Thyroid gland (tissue), 4 donors: ENCODE data around the gene DENND1B. TPM values are rescaled to one million over a fixed set of nuclear protein-coding genes. Genes with fewer than 3 reads are reported as not detected.

Experiments used
- DNase-seq, 2 donors: peaks; one replicate each; pipeline ENCODE4 v3.0.0-alpha.2; 2019
- H3K27ac ChIP-seq, 3 donors: fragments of 200-600 bp; sonication (generic); 1 replicate in 2 of 3; 2 replicates in 1 of 3; pipeline ENCODE4 v1.5.1; 2016 to 2019; ENCODE audit warnings: mild to moderate bottlenecking in 1 of 3, moderate library complexity in 1 of 3
- H3K27me3 ChIP-seq: fragments of 200-600 bp; sonication (generic); one replicate; pipeline ENCODE4 v1.5.1; 2019
- H3K36me3 ChIP-seq, 2 donors: fragments of 200-600 bp; sonication (generic); one replicate each; pipeline ENCODE4 v1.5.1; 2016 to 2019
- H3K4me1 ChIP-seq, 2 donors: fragments of 200-600 bp; sonication (generic); one replicate each; pipeline ENCODE4 v1.5.1; 2017 to 2019
- H3K4me3 ChIP-seq, 3 donors: fragments of 200-600 bp; sonication (generic); replicated peaks in 1 of 3; 1 replicate in 2 of 3; 2 replicates in 1 of 3; pipeline ENCODE4 v1.5.1; 2016; ENCODE audit warnings: mild to moderate bottlenecking in 1 of 3
- H3K9me3 ChIP-seq: fragments of 200-600 bp; sonication (generic); one replicate; pipeline ENCODE4 v1.5.1; 2017
- CTCF ChIP-seq, 6 experiments: fragments of 200-600 bp in 3 of 6; fragments of 450-650 bp in 3 of 6; sonication (generic) in 3 of 6; IDR thresholded peaks; one replicate each; pipeline ENCODE4 v1.5.1; 2016 to 2019; ENCODE audit warnings: antibody characterized with exemption in 6 of 6, mild to moderate bottlenecking in 2 of 6, inconsistent platforms in 1 of 6, moderate library complexity in 1 of 6
- POLR2A ChIP-seq, 2 donors: fragments of 450-650 bp; IDR thresholded peaks; one replicate each; pipeline ENCODE4 v1.6.1; 2017; ENCODE audit warnings: antibody characterized with exemption in 2 of 2, mild to moderate bottlenecking in 2 of 2, moderate library complexity in 1 of 2
- WGBS, 2 donors: methylation state at CpG; one replicate each; pipeline ENCODE4 v1.1.5; 2017; 5-methylcytosine and 5-hydroxymethylcytosine counted together
- intact Hi-C: fragments of 100-400 bp; cut with DNase I; formaldehyde crosslinking; loops from one replicate; pipeline ENCODE4 v1.15.1; 2023
- total RNA-seq, 4 donors: library from RNA; depleted of rRNA; stranded (reverse); fragments of >200 nt; gene quantifications; one replicate each; pipeline ENCODE4 v1.2.3, GENCODE V29; 2016

DENND1B gene
- total RNA-seq, 4 donors from 2014 or later = 17.5 to 32.3 (median 27.8) TPM

- Histone ChIP-seq H3K27me3 (no peaks in the 10 kb centered on the region), H3K4me3 (no peak overlapping the region), H3K27ac (no peak overlapping the region), H3K36me3 (no peaks in the 10 kb centered on the region), H3K4me1 (peaks cover 7 to 9% of the 10 kb centered on the region in 2 donors), H3K9me3 (no peaks in the 10 kb centered on the region)
- 86 to 90% methylated on average over 4 of the region's 4 CpGs for WGBS, 2 donors
- no peak for DNase-seq
- intact Hi-C loops = no loop called here
- TF ChIP-seq CTCF (IDR thresholded peaks at IDR 0.05) (no peak), POLR2A (IDR thresholded peaks at IDR 0.05) (no peak)
Observed at GRCh38 chr1:197778366-197778945, 3.2 kb upstream of the DENND1B start.

DNA sequence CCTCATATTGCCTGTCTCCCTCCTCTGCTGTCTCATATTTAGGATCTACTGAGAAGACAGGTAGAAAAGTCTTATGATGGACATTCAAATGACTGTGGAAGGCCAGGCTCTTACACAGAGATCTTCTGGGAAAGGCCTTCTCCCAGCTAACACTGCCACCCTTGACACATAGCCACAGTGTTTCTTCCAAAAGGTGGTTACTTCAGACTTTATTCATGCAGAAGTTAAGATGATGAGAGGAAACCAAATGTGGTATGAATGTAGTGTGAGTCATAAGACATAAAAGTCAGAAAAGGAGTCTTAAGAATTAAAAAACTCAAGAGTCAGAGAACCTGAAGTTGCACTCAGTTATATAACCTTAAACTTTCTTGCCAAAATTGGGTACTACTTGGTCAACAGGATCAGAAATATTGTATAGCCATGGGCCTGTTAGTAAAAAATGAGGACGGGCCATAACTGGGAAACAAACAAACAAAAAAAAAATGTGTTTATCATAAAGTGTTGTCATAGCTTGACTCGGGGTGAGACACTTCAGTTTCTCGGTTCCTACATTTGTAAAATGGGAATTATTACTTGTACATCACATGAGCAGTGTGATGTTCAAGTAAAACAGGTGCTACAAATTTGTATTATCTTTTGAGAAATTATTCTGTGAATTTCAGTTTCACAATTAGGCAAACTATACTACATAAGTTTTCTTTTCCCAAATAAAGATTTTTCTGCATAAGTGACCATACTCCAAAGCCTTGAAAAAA is 1.2 kb upstream of the DENND1B start:
- H3K4me1 ChIP-seq = peaks cover 9 to 12% of the 10 kb centered on the region in 2 donors
- no peak for TF ChIP-seq POLR2A (IDR thresholded peaks at IDR 0.05)
- TF ChIP-seq CTCF (IDR thresholded peaks at IDR 0.05) = no peak
- no peak overlapping the region for H3K4me3 ChIP-seq
- H3K27ac ChIP-seq = peak overlapping the region; percentile 84 to 94 (median 92)
- H3K27me3 ChIP-seq = no peaks in the 10 kb centered on the region
- H3K36me3 ChIP-seq = no peaks in the 10 kb centered on the region
- intact Hi-C loops = no loop called here
- WGBS, 2 donors = 82 to 89% methylated on average over 3 of the region's 3 CpGs
- DNase-seq = no peak
- H3K9me3 ChIP-seq = no peaks in the 10 kb centered on the region

GRCh38 chr1:197774466-197775281 is 606 bp downstream of the DENND1B start:
- Histone ChIP-seq H3K27me3 (no peaks in the 10 kb centered on the region), H3K4me1 (peaks cover 9 to 12% of the 10 kb centered on the region in 2 donors), H3K36me3 (no peaks in the 10 kb centered on the region), H3K27ac (peak overlapping the region; percentile 84 to 94 (median 92)), H3K9me3 (no peaks in the 10 kb centered on the region), H3K4me3 (peak overlapping the region; percentile 45 to 69 (median 49))
- intact Hi-C loops = no loop called here
- DNase-seq = peak; percentile 63
- 1 to 2% methylated on average over 17 to 25 of the region's 71 CpGs for WGBS, 2 donors
- no peak for TF ChIP-seq CTCF (IDR thresholded peaks at IDR 0.05)
- no peak for TF ChIP-seq POLR2A (IDR thresholded peaks at IDR 0.05)

GRCh38 chr1:197773856-197774255 is 1.4 kb downstream of the DENND1B start:
- Histone ChIP-seq H3K4me3 (peak overlapping the region in 2 of 3 donors; percentile 49 to 69), H3K9me3 (no peaks in the 10 kb centered on the region), H3K27me3 (no peaks in the 10 kb centered on the region), H3K27ac (peak overlapping the region in 1 of 3 donors; percentile 92), H3K4me1 (peaks cover 9 to 12% of the 10 kb centered on the region in 2 donors), H3K36me3 (no peaks in the 10 kb centered on the region)
- intact Hi-C loops = no loop called here
- TF ChIP-seq POLR2A (IDR thresholded peaks at IDR 0.05) (no peak), CTCF (IDR thresholded peaks at IDR 0.05) (no peak)
- WGBS, 2 donors = 35 to 50% methylated on average over 2 of the region's 2 CpGs
- DNase-seq = no peak
